ENCODE data around the gene MFNG.

- no peak for TF ChIP-seq CTCF (IDR thresholded peaks at IDR 0.05; ENCODE audit: low read depth, low read length)
- no peak for TF ChIP-seq MAX (IDR thresholded peaks at IDR 0.05; ENCODE audit: low read depth, low read length)
- no peak for TF ChIP-seq POLR2A (IDR thresholded peaks at IDR 0.05; ENCODE audit: extremely low read depth, insufficient read length)
- no peak for TF ChIP-seq MYC (IDR thresholded peaks at IDR 0.05; ENCODE audit: low read depth, low read length)
These were observed 52.4 kb downstream of the MFNG start for GRCh38 chr22:37433786-37434185.

Measured in NB4 (cell line).